COLO668 (cell line): ENCODE results near the gene LMBRD1.
"Not testable (repeated sequence)": the region's sequence is repeated elsewhere in the genome, so short reads cannot be mapped to it uniquely, and the experiment has no call there.

Experiments used
- DNase-seq: peaks from one replicate; lab custom pipeline; 2025; ENCODE audit not compliant: unreplicated experiment; lab: John Stamatoyannopoulos, UW

The LMBRD1 gene

DNA sequence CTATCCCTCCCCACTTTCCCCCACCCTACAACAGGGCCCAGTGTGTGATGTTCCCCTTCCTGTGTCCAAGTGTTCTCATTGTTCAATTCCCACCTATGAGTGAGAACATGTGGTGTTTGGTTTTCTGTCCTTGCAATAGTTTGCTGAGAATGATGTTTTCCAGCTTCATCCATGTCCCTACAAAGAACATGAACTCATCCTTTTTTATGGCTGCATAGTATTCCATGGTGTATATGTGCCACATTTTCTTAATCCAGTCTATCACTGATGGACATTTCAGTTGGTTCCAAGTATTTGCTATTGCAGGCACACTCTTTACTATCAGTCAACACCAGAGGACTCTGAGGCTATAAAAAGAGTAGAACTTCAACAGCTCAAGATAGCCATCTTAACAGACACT lies 2.0 kb upstream of the LMBRD1 start:
- DNase-seq: not testable (repeated sequence)

GRCh38 chr6:69796073-69796641 lies 653 bp downstream of the LMBRD1 start:
- peak; percentile 35 for DNase-seq

DNA sequence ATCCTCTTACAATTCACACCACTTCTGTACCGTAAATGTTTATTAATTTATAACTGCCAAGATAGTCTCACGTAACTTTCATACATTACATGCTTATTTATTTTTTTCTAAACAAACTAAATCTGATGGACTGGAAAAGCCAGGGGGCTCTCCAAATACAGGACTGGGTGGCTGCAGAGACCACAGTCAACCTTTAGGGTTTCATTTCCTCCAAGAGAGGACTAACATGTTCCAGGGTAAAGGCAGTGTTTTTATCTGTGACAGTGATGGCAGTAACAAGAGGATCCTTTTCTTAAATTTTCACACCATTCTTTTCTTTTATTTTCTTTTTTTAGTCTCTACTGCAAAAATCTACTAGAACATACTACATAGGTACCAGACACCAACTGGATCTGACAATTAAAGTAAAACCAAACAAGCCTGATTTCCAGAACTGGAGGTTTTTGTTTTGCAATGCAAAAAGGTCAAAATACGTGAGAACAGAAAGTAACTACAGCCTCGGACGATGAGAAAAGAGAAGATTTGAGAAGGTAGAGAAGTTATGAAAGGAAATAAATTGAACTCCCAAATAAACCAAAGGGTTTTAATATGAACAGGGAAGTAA lies 1.2 kb downstream of the LMBRD1 start:
- no peak for DNase-seq

DNA sequence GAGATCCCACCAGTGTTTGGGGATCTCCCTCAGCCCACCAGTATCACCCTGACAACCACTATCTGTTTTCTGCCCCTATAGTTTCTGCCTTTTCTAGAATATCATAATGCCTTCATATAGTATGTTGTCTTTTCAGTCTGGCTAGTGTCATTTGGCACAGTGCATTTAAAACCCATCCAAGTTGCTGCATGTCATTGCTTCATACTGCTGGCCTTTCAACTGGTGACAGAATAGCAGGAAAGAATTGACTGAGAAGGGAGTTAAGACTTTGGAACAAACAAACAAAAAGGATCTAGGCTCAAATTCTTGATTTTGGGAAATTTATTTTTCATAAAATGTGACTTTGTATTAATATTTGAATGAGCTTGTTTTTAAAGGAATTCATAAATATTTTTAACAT lies 4.5 kb downstream of the LMBRD1 start:
- no peak for DNase-seq

GRCh38 chr6:69791065-69791471 lies 5.7 kb downstream of the LMBRD1 start:
- no peak for DNase-seq

DNA sequence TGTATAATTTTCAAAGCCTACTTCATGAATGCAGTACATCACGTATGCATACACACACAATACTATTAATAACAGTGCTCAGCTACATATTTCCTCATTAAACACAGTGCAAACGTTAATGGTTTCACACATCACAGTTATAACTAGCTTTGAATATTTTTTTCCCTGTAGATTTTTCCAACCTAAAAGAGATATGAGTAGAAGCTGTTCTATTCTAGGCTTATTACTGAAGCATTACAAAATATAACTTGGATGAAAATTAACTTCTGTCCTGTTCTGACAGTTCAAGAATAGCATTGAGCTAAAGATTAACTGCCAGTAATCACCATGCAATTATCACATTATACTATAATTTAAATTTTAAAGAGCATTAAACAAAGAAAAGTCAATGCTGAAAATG lies 6.2 kb downstream of the LMBRD1 start:
- DNase-seq: no peak

- DNase-seq: no peak
Measured at GRCh38 chr6:69789578-69789977, 7.2 kb downstream of the LMBRD1 start.

DNA sequence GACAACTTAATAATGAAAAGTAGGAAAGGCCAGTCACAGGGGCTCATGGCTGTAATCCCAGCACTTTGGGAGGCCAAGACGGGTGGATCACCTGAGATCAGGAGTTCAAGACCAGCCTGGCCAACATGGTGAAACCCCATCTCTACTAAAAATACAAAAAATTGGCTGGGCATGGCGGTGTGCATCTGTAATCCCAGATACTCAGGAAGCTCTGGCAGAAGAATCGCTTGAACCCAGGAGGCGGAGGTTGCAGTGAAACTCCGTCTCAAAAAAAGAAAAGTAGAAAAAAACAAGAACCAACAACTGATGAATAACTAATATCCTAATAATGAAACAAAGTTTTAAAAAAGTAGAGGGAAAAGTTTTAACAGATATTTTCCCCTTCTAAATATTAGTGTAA lies 9.4 kb downstream of the LMBRD1 start:
- DNase-seq: not testable (repeated sequence)

GRCh38 chr6:69785697-69786096 lies 11.1 kb downstream of the LMBRD1 start:
- no peak for DNase-seq

DNA sequence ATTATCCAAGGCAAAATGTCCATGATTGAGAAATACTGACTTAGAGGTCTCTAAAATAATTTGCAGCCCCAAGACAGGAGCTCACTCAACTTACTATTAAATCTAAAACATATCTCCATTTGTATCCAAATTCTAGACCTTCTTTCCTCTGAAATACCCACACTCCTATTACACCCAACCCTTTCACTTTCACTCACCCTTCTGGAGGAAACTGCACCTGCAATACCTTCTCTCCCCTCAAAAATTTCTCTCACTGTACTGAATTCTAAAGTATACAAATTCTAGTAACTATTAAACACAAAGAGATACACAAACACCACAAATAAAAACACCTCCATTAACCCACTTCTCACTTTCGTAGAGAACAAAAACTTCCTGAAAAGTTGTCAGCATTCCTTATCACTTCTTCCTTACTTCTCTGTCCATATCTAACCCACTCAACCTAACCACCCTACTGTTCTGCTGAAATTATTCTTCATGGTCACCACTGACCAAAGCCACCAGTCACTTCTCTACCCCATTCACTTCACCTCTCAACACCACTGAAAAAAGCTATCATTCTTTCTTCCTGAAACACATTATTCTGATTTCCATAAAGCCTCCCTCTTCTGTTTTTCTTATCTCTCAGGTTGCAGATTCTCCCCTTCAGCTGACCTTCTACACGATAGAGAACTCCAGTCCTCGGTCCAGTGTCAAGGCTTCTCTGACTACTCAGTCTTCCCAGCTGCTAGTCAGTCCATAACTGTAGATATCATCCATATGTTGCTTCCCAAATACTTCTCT lies 12.0 kb downstream of the LMBRD1 start:
- DNase-seq: no peak

DNA sequence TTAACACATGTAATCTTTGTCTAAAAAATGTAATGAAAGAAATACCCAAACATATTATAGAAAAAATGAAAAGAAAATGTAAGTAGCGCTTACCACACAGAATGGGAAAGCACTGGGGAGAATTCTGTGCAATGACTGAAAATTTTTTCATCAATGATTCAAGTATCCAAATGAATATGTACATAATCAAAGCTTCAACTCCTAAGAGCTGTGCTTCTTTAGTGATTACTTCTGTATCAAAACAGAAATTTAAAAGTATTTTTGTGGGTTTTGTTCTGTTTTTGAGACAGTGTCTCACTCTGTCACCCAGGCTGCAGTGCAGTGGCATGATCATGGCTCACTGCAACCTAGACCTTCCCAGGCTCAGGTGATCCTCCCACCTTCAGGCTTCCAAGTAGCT lies 13.7 kb downstream of the LMBRD1 start:
- DNase-seq: no peak

DNA sequence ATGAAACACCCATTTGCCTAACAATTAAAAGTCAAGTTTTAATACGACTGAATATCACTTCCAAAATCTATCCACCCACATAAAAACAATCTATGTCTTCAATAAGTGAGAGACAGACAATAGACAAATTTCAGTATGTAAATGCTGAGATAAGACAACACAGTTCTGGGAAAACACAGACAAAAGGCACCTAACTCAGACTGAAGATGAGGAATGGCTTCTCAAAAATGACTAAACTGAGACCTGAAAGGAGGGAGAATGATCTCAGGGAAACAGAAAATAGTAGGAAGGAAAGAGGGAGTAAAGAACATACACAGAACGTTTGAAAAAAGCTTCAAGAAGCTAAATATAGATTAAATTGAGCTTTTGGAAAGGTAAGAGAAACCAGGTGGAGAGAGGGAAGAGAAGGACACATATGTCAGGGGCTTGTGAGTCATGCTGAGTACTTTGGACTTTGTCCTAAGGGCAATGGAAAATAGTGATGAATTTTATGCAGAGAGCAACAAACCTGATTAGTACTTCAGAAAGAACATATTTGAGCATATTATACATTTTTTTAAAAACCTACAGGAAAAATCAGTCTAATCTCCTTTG lies 16.1 kb downstream of the LMBRD1 start:
- peak; percentile 10 for DNase-seq

GRCh38 chr6:69775941-69776340 lies 20.9 kb downstream of the LMBRD1 start:
- DNase-seq: no peak

- no peak for DNase-seq
Measured at GRCh38 chr6:69775585-69775849, 21.3 kb downstream of the LMBRD1 start.

- DNase-seq: no peak
Measured at GRCh38 chr6:69774740-69775584, 21.8 kb downstream of the LMBRD1 start.

GRCh38 chr6:69771158-69771906 lies 25.5 kb downstream of the LMBRD1 start:
- no peak for DNase-seq

DNA sequence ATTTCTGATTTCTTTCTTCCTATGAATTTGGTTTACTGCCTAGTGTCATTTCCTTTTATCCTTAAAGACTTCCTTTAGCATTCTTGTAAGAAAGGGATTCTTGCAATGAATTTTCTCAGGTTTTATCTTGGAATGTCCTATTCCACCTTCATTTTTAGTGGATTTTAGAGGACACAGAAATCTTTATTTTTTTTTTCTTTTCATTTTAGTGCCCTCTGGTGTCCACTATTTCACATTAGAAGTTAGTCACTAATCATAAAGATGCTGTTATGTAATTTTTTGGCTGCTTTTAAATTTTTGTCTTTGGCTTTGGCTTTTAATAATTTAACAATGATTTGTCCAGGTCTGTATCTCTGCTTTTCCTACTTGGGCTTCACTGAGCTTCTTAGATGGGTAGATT lies 28.1 kb downstream of the LMBRD1 start:
- DNase-seq: no peak

- DNase-seq: no peak
Measured at GRCh38 chr6:69763763-69764162, 33.0 kb downstream of the LMBRD1 start.

DNA sequence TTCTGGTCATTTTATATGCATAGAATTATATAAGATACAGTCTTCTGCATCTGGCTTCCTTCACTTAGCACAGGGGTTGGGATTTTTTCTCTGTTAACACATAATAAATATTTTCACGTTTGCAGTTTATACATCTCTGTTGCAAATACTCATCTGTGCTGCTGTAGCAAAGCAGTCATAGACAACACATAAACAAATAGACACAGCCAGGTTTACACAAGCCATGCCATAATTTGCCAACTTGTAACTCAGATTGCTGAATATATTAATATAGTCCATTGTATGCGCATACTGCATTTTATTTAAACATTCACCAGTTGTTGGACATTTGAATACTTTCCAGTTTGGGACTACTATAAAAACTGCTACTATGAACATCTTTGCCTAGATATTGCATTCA lies 35.0 kb downstream of the LMBRD1 start:
- no peak for DNase-seq

- no peak for DNase-seq
Measured at GRCh38 chr6:69758214-69758613, 38.6 kb downstream of the LMBRD1 start.

- no peak for DNase-seq
Measured at GRCh38 chr6:69756907-69757306, 39.9 kb downstream of the LMBRD1 start.
